Measurements from ENCODE around the gene MEGF8. TPM values are rescaled to one million over a fixed set of nuclear protein-coding genes. Genes with fewer than 3 reads are reported as not detected.

The MEGF8 gene
- total RNA-seq, 1 donor from 2014 or later: 72.8 TPM

GRCh38 chr19:42295831-42296525, 29.5 kb upstream of the MEGF8 start:
- peak overlapping the region; percentile 55 for H3K27ac Mint-ChIP-seq (ENCODE audit: unreplicated experiment)
- peaks cover 4% of the 10 kb centered on the region for H3K36me3 Mint-ChIP-seq (ENCODE audit: unreplicated experiment)
- H3K4me1 Mint-ChIP-seq (ENCODE audit: low read depth, unreplicated experiment): peaks cover 4% of the 10 kb centered on the region
- peak; percentile 90 for TF ChIP-seq CTCF (IDR thresholded peaks at IDR 0.05; ENCODE audit: partially characterized antibody, unreplicated experiment)
- H3K4me3 Mint-ChIP-seq (ENCODE audit: unreplicated experiment): no peak overlapping the region
- H3K27me3 Mint-ChIP-seq (ENCODE audit: unreplicated experiment): peaks cover 6% of the 10 kb centered on the region
- H3K9me3 Mint-ChIP-seq (ENCODE audit: unreplicated experiment): peaks cover 15% of the 10 kb centered on the region
- peak; percentile 93 for DNase-seq

GRCh38 chr19:42297039-42297438, 28.4 kb upstream of the MEGF8 start:
- Mint-ChIP-seq H3K4me1 (ENCODE audit: low read depth, unreplicated experiment) (peaks cover 2% of the 10 kb centered on the region), H3K27ac (ENCODE audit: unreplicated experiment) (no peak overlapping the region), H3K9me3 (ENCODE audit: unreplicated experiment) (peaks cover 13% of the 10 kb centered on the region), H3K27me3 (ENCODE audit: unreplicated experiment) (peaks cover 3% of the 10 kb centered on the region), H3K36me3 (ENCODE audit: unreplicated experiment) (no peaks in the 10 kb centered on the region), H3K4me3 (ENCODE audit: unreplicated experiment) (no peak overlapping the region)
- DNase-seq: no peak
- no peak for TF ChIP-seq CTCF (IDR thresholded peaks at IDR 0.05; ENCODE audit: partially characterized antibody, unreplicated experiment)

GRCh38 chr19:42301646-42302203, 23.7 kb upstream of the MEGF8 start, which contains the start of gene PRR19:
Gene PRR19 (plus strand): TSS chr19:42302132. CDS start chr19:42309585, 7,453 bp downstream.
- H3K4me1 Mint-ChIP-seq (ENCODE audit: low read depth, unreplicated experiment): peaks cover 10% of the 10 kb centered on the region
- peaks cover 13% of the 10 kb centered on the region for H3K9me3 Mint-ChIP-seq (ENCODE audit: unreplicated experiment)
- peak within 1 kb of the TSS; percentile 93 for H3K27ac Mint-ChIP-seq (ENCODE audit: unreplicated experiment)
- no peak for TF ChIP-seq CTCF (IDR thresholded peaks at IDR 0.05; ENCODE audit: partially characterized antibody, unreplicated experiment)
- H3K27me3 Mint-ChIP-seq (ENCODE audit: unreplicated experiment): peaks cover 7% of the 10 kb centered on the region
- DNase-seq: no peak
- H3K36me3 Mint-ChIP-seq (ENCODE audit: unreplicated experiment): no peaks in the 10 kb centered on the region
- peak within 1 kb of the TSS; percentile 92 for H3K4me3 Mint-ChIP-seq (ENCODE audit: unreplicated experiment)

GRCh38 chr19:42303101-42303464, 22.4 kb upstream of the MEGF8 start:
- peaks cover 13% of the 10 kb centered on the region for H3K9me3 Mint-ChIP-seq (ENCODE audit: unreplicated experiment)
- peaks cover 10% of the 10 kb centered on the region for H3K4me1 Mint-ChIP-seq (ENCODE audit: low read depth, unreplicated experiment)
- H3K27me3 Mint-ChIP-seq (ENCODE audit: unreplicated experiment): peaks cover 11% of the 10 kb centered on the region
- peak overlapping the region; percentile 93 for H3K27ac Mint-ChIP-seq (ENCODE audit: unreplicated experiment)
- peak overlapping the region; percentile 82 for H3K4me3 Mint-ChIP-seq (ENCODE audit: unreplicated experiment)
- peaks cover 3% of the 10 kb centered on the region for H3K36me3 Mint-ChIP-seq (ENCODE audit: unreplicated experiment)
- DNase-seq: no peak
- no peak for TF ChIP-seq CTCF (IDR thresholded peaks at IDR 0.05; ENCODE audit: partially characterized antibody, unreplicated experiment)

GRCh38 chr19:42303876-42304275, 21.6 kb upstream of the MEGF8 start:
- Mint-ChIP-seq H3K9me3 (ENCODE audit: unreplicated experiment) (peaks cover 13% of the 10 kb centered on the region), H3K4me3 (ENCODE audit: unreplicated experiment) (peak overlapping the region; percentile 82), H3K4me1 (ENCODE audit: low read depth, unreplicated experiment) (peaks cover 10% of the 10 kb centered on the region), H3K27me3 (ENCODE audit: unreplicated experiment) (peaks cover 11% of the 10 kb centered on the region), H3K27ac (ENCODE audit: unreplicated experiment) (peak overlapping the region; percentile 70), H3K36me3 (ENCODE audit: unreplicated experiment) (peaks cover 5% of the 10 kb centered on the region)
- no peak for DNase-seq
- no peak for TF ChIP-seq CTCF (IDR thresholded peaks at IDR 0.05; ENCODE audit: partially characterized antibody, unreplicated experiment)
